Activated CD8-positive, alpha-beta memory T cell treated with anti-CD3 and anti-CD28 coated beads for 48 hours (primary cell): Measurements from ENCODE around the gene ZNF488.

Experiments used
- DNase-seq, 3 experiments: peaks; one replicate each; pipeline ENCODE4 v3.0.0-alpha.2; 2020; ENCODE audit warnings: low read depth in 2 of 3, low spot score in 2 of 3

Gene ZNF488

DNA sequence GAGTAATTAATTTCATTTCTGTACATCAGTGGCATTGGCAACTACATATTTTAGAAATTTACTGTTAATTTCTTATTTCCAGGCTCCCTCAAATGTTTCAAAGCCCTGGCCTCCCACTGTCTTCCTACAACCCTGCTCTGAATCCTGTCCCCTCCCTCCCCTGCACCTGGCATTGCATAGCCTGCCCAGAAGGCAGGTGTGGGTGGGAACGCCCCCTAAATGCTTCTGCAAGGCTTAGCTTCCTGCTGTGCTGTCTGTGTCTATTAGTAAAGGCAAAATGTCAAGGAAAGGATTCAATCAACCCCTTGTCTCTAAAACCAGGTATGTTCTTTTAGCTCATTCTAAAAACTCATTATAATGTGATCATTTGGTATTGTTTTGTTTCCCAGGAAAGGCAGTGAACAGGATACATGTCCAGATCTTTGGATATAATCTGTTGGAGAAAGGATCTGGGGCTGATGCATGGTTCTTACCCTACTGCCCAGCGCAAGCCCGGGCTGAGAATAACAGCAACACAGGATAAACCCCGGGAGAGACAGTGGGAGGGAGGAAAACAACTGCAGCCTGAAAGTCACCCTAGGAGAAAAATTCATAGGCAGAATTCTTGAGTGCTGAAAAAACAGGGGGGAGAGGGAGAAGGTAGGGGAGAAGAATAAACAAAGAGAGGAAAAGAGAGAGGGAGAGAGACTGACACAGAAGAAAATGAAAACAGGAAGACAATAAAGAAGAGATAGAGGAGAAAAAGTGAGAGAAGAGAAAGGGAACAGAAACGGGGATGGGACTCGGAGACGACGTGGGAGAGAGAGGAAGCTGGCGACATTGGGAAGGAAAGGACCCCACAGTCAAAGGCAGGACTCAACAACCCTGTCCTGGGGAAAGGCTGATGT is 589 bp downstream of the ZNF488 start:
- no peak for DNase-seq

DNA sequence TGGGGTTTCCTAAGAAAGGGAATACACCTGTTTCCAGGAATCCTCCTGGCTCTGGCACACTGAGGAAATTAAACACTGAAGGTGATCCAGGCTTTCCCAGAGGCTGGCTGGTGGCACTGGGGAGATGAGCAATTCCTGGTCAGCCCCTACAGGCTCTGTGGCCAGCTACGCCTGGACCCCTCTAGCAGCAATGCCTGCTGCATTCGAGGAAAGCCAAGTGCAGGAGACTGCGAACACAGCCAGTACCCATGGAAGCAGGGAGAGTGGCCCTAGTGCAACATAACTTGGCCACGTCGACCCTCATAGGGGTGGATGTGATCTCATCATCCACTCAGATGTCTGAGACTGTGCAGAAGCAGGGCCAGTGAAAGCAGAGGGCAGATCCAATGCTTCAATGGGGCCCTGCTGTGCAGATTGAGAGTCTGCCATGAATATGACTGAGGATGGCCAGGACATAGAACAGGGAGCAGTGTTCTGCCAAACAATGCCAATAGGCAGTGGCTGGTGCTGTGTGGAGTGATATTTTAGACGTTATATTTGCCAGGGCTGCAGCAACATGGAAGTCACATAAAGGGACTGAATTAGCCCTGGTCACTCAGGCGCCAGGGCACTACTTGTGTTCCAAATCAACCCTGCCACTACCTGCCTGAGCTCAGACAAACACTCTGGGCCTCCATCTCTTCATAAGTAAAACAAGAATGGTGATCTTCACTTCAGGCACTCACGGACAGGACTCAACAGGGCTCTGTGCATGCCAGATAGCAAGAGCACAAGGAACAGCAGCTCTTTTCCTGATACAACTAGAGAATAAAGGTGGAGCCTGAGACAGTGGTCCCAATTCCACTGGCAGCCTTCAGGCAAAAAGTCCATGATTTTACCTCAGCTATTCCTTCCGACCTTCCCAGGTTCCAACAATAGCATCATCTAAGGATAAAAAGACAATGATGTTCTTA is 2.4 kb downstream of the ZNF488 start:
- DNase-seq, result no peak

DNA sequence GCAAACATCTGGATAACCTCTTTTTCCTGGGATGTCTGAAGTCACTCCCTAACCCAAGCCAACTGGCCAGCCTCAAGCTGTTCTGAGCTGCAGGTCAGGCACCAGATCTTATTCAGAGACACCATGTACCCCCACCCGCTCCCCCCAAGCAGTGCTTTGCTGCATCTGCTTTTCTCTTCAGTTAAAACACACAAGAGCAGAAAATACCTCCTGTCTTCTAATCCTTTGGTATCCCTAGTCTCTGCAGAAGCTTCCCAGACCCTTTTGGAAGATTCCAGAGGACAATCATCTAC is 3.0 kb downstream of the ZNF488 start:
- no peak for DNase-seq

DNA sequence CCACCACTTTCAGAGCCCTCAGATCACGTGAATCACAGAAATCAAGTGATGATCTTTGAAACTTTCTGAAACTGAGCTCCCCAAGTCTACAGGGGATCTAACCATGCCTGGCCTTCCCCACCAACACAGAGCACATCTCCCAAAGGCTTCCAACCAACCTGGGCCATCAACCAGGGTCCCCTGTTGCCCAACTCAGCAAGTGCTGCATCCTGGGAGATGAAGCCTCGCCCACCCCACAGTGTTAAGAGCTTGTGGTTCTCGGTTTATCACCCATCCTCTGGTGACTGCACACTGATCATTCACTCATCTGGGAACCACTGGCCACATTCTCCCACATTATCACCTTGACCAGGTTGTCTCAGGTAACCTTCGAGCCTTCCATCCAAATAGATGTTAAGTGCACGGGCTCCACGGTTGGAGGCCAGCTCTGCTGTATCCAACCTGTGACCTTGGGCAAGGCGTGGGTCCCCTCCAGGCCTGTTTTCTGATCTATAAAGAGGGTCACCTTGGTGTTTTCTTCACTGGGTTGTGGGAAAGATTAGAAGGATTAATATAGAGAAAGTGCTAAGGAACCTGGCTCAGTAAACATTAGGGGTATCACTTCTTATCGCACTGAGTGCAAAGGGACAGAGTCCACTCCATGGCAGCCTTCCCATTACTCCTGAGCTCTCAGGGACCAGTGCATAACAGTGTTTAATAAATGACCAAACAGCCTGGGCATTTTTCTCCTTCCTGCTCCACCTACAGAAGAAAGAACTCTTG is 3.6 kb downstream of the ZNF488 start:
- no peak for DNase-seq

DNA sequence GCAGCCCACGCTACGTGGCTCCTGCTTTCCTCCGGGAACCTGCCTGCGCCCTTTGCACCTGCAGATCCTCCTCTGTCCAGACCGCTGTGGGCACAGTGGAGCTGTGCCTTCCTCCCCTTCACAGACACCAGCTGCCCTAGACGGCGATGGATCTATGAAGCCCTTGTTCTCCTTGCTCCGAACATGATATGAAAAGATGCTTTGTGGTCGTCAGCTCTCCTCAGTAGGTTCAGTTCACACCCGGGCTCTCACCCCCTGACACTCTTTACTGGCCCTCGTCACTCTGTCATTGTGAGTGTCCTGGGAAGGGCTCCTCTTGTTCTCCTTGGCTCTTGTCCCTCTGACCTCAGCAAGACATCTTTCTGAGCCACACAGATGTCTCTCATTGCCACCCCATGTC is 4.2 kb downstream of the ZNF488 start:
- no peak for DNase-seq

DNA sequence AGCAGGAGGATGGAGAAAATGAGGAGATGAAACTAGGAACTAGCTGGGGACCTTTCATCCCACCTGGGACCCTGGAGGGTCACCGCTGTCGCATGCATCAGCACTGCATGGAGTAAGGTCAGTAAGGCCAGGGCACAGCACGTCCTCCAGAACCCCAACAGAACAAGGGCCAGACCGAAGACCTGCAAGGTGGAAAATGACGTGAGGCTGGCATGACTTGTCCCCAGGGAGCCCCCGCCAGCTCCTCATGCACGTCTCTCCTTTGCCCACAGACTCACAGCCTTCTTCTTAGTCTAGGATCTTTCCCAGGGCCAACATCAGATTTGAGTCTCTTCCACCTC is 4.7 kb downstream of the ZNF488 start:
- DNase-seq, result no peak

DNA sequence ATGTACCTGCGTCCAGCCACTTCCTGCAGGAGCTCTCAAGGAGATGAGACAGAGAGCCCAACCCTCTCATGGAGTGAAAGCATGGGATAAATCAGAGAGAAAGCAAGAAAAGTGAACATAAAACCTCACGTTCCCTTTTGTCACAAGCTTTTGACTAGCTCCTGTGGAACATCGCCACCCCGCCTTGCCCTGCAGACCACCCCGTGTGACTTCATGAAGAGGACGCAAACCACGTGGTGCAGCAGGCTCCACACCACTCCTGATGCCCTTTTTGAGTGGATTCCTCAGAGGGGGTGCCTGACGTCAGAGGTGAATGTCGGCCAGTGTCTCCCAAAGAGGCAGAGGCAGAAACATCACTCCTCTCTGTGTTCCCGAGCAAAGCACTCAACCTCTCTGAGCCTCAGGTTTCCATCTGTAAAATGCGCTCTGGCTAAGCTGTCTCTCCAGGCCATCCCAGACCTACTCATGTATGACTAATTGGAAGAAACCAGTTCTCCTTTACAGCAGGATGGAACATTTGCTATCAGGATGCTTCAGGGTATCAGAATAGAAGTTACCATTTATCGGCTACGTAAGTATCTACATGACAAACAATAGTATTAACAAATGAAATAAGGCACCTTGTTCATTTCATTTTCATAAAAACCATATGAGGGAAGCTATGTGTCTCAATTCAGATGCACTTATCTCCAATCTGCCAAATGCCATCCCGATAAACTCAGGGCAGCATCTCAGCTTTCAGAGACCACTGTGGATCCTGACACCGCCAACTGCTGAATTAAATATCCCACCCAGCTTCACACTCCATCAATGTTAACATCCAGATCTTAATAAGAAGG is 5.3 kb downstream of the ZNF488 start:
- DNase-seq, result no peak

DNA sequence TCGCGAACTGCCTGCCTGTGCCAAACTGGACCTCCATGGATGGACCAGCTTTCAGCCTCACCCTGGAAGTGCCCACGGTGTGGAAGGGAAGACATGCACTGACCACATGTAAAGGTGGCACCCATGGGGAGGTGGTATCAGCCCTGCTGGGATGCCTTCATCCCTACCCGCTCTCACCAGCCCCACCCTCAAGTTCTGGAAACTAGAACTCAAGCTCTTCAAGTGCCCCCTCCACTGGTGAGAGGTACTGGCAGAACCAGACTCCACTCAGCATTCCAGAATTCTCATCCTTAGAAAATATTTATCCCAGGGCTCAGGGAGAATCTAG is 5.9 kb downstream of the ZNF488 start:
- DNase-seq, result no peak

DNA sequence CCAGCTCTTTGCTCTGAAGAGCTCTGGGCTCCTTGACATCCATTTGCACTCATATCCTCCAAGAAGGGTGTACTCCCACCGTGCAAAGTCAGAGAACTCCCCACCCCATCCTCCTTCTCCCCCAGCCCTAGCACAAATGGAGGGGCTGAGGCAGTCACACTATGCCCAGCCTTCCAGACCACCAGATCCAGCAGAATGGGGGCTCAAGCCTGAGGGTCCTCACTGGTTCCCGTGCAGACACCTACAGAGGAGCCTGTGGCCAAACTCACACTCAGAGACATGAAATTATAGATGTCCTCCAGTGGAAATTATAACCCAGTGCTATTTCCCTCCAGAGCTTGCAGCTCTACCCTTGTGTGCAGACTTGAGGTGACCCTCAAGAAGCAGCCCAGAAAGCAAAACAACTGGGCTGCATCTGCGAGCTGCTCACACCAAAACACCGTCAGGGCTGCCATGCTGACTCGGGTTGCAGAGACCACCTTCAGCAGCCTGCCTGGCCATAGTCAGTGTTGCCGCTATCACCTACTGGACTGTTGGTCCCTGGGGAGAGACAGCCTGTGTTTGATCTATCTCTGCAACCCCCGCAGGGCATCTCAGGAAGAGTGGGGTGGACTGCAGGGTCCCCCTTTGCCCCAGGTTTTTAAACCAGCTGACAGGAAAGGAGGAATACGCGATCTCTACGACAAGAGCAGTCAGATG is 7.4 kb downstream of the ZNF488 start:
- DNase-seq, result no peak

DNA sequence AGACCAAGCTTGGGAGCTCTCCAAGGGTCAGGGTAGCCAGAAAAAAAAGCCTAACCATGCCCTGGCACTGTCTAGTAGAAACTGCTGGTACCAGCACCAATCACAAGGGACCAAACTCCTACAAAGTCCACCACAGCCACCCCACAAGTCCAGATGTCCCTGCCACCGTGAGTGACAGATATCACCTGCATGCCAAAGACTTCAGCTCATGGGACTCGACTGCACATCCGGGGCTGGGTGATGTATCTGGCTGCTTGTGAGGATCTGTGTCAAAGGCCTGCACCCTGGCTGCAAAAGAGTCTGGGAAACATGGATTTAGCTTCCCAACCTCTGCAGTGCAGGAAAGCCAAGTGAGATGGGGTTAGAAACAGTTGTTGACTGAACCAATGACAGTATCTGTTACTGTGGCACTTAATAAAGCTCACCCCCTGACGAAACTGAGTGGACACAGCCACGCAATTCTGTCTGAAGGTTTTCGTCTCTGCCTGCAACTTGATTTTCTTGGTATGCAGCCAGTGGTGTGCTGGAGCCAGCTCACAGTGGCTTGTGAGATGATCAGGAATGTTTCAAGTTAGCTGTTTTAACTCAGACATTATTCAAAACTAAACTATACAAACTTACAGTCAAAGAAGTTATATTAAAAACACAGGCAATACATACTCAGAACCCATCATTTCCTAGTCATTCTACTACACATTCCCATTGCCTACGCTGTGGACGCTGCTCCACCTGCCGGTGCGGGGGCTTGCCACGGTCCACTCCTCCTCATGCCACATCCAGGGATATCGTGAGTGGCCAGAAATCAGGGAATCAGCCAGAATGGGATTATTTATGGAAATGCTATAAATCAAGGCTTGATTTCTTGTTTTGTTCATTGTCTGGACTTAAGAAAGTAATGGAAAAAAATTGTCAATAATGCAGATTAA is 9.2 kb downstream of the ZNF488 start:
- DNase-seq, result no peak

DNA sequence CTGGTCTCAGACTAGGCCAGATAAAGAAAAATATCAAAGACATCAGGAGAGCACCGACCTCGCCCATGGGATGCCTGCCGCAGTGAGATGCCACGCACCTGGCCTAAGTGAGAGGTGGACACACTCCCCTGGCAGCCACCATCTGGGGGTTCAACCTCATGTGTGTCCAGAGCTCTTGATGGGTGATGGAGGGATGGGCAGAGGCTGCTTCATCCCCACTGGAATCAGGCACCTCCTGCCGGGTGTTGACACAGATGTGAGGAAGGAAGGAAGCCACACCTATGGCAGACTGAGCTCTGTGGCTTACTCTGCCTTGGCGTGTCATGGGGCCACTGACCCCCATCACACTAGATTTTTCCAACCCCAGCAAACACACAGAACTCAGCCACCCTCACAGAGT is 11.4 kb downstream of the ZNF488 start:
- no peak for DNase-seq

DNA sequence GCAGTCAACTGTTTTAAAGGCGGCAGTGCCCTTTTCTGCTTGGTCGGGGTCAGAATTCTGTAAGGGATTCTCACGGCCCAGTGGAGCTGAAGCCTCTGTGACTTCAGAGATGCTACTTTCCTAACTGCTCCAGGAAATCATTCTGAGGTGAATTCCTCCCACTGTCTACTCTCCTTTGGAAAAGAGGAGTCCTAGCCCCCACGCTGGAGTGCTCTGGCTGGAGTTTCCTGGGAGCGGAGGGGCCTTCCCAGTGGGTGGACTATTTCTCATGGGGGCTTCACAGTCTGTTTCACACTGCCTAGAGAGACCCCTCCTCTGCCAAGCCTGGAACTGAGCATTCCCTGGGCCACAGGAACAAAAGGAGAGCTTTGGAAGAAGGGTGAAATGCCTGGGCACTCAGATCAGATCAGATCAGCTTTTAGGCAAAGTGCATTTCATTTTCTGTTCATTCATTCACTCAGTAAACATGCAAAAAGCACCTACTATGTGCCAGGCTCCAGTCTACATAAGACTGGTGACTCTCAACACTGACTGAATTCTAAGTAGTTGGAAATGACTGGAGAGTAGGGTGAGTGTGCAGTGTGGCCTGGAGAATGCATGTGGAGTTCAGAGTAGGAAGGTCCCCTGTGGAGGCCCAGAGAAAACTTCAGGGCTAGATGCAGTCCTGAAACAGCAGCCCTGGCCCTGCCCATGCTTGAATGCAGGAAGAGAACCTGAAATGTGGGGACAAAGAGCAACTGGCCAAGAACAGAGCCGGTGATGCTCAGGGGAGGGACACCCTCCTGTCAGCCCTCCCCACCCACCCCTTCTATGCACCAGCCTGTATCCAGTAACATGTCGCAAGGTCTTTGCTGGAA is 12.2 kb downstream of the ZNF488 start:
- no peak for DNase-seq

DNA sequence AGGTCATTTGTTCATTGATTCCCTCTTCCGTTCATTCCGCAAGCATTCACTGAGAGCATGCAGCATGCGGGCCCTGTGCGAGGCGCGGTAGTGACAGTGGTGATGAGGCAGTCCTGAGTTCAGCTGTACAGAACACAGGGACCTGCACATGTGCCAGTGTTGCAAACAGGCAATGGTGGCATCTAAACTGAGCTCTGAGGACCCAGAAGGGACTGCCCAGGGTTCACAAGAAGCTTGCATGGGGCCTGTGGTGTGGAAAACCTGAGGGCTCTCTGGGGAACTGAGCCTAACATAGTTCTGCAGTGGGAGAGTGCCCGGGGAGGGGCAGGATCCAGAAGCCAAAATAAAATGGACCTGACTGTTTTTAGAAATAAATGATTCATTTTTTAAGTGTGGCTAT is 13.2 kb downstream of the ZNF488 start:
- DNase-seq, result no peak

DNA sequence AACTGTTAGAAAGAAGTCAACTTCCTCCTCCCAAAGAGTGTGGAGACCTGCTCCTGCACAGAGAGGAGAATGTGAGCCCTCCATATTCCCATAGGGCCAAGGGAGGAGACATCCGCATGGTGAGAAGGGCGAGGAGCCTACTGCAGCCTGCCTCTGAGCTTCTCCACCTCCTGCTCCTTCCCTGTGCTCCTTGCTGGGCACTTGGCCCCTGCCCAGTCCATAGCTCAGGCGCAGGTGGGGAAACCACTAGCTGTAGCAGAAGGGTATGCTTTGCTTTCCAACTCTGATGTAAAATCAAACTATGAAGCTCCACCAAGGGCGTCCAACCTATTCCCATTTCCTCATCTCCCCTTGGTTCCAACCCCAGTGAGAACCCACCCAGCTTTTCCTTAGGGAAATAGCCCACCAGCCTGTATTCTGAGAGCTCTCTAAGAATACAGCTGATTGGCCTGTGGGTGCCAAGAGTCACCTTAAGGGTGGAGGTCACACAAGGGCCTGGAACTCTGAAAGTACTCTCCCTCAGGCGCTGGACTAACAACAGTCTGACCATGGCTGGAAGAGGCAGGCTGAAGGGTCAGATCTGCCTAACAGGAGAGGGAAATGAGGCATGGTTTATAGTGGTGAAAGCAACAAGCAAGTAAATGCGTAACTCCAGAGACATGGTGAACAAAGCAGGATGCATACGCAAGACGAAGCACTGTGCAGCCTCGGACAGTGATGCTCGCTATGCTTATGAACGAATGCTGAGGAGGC is 13.9 kb downstream of the ZNF488 start:
- DNase-seq, result no peak

DNA sequence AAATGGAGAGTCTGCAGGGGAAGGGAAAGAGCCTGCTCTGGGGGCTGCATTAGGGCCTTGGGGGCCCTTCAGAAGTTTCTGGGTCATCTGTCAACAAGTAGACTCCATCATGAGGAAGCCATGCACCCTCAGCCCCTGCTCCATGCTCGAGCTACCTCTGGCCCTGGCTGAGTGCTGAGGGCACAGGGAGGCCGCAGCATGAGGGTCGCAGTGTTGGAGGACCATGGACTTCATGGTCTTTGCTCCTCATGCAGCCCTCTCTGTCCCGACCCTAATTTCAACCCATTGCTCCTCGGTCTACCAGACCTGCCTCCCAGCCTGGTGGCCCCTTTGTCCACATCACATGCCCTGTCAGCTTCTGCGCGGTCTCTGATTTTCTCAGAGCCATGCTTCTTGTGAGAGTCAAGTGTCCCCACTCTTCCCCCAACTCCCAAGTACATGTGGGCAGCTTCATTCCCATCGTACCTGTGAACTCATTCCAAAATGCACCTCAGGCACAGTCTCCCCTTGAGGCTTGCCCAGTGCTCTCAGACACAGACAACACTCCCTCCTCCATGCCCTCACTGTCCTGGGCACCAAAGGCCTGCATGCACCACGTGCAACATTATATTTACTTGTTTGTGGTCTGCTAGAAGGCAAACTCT is 14.7 kb downstream of the ZNF488 start:
- no peak for DNase-seq

DNA sequence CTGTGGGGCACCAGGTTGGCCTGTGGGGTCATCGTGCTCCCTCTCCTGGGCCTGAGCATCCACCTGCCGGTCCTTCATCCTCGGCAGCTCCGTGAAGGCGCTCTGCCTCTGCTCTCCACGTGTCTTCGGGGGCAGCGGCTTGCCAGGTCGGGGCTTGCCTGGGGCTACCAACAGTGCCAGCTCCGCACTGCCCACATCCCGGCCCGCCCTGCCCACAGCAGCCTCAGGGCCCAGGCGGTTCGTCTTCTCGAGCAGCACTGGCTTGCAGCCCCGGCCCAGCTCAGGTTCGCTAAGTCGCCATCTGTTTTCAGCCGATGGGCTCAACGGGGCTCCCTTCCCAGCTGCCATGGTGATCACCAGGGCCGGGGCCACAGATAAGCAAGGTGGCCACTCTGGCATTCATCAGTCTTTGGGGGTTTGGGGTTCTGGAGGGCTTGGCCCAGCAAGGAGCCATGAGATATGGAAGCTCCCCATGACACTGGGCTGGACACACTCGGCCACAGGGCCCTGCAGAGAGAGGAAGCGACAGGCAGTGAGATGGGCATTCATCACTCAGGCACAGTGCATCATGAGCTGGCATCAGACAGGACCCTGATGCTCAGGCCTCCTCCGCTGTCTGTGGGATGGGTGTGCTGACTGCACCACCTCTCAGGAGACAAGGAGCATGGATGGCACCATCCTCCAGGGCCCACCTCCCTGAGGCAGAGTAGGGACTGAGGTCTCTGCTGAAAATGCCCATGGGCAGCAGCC is 15.5 kb downstream of the ZNF488 start:
- DNase-seq, result no peak
